ENCODE data around the gene ARHGEF5.
"Not testable (repeated sequence)": the region's sequence is repeated elsewhere in the genome, so short reads cannot be mapped to it uniquely, and the experiment has no call there.

- not testable (repeated sequence) for TF ChIP-seq JUND (IDR thresholded peaks at IDR 0.05); POLR2AphosphoS5 (IDR thresholded peaks at IDR 0.05; ENCODE audit: low read depth, low read length); EZH2 (IDR thresholded peaks at IDR 0.05); RAD21 (IDR thresholded peaks at IDR 0.05; ENCODE audit: low read depth); CTCF (IDR thresholded peaks at IDR 0.05 in 2 of 3, conservative IDR thresholded peaks at IDR 0.05 in 1 of 3; ENCODE audit: borderline replicate concordance in 1 of 3, insufficient read depth in 1 of 3, low read depth in 2 of 3, low read length in 2 of 3)
Measured at GRCh38 chr7:144362061-144362460, 6.9 kb downstream of the ARHGEF5 start.

Measured in HCT116 (cell line).